Thoracic aorta (tissue), 2 donors: Measurements from ENCODE around the gene GRM8. TPM values are rescaled to one million over a fixed set of nuclear protein-coding genes. Genes with fewer than 3 reads are reported as not detected.
"Not testable (repeated sequence)": the region's sequence is repeated elsewhere in the genome, so short reads cannot be mapped to it uniquely, and the experiment has no call there.

Experiments
- ATAC-seq: fragments of 150-250 bp; one replicate; pipeline ENCODE4 v1.8.0; 2017; ENCODE audit warnings: low read depth; ENCODE audit not compliant: insufficient number of reproducible peaks, low FRiP score
- DNase-seq: peaks from one replicate; pipeline ENCODE4 v3.0.0-alpha.2; 2020; ENCODE audit warnings: low spot score
- H3K27ac ChIP-seq, 2 donors: fragments of 200-600 bp; sonication (generic); 1 replicate in 1 of 2; 2 replicates in 1 of 2; pipeline ENCODE4 v1.5.1; 2016; ENCODE audit warnings: mild to moderate bottlenecking in 2 of 2, moderate library complexity in 2 of 2
- H3K27me3 ChIP-seq: fragments of 200-600 bp; sonication (generic); replicated peaks from 2 replicates; pipeline ENCODE4 v1.6.0; 2016; ENCODE audit warnings: mild to moderate bottlenecking; ENCODE audit not compliant: insufficient read depth
- H3K36me3 ChIP-seq: fragments of 200-600 bp; sonication (generic); one replicate; pipeline ENCODE4 v1.5.1; 2016
- H3K4me1 ChIP-seq, 2 donors: fragments of 200-600 bp; sonication (generic); 1 replicate in 1 of 2; 2 replicates in 1 of 2; pipeline versions ENCODE4 v1.5.1 to v1.6.0; 2016; ENCODE audit warnings: low read depth in 2 of 2, mild to moderate bottlenecking in 1 of 2; ENCODE audit not compliant: control insufficient read depth in 1 of 2
- H3K4me3 ChIP-seq: fragments of 200-600 bp; sonication (generic); 2 replicates; pipeline ENCODE4 v1.5.1; 2016; ENCODE audit warnings: mild to moderate bottlenecking
- H3K9me3 ChIP-seq: fragments of 200-600 bp; sonication (generic); 2 replicates; pipeline ENCODE4 v1.5.1; 2016
- total RNA-seq, 2 donors: library from RNA; depleted of rRNA; stranded (reverse); fragments of >200 nt; gene quantifications; one replicate each; pipeline versions ENCODE4 v1.1.0 to v1.2.3, GENCODE V29; 2016
- TF ChIP-seq, protein P1 (sequence below): fragments of 200-600 bp; sonication (generic); IDR thresholded peaks from one replicate; pipeline ENCODE4 v1.5.1; 2019; ENCODE audit warnings: antibody characterized with exemption

GRM8 gene
- total RNA-seq, 2 donors from 2014 or later, result not detected

DNA sequence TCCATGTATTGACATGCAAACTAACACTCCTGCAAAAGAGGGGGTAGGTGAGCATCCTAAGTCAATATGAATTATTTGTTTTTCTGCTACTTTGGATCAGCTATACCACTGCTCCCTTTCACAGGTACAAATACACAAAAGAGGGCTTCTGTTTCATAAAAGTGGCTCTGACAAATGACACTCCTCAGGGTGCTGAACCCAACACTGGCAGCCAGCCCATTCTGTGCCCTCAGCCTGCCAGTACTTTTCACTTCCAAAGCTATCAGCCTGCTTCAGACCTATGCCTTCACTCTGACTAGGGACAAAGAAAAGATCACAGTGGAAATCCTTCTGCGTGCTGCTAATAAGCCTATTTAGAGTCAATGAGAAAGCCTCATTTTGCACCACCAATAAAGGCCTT is 364.8 kb downstream of the GRM8 start:
- H3K4me3 ChIP-seq, H3K4me1 ChIP-seq, H3K27ac ChIP-seq, DNase-seq, ATAC-seq, H3K36me3 ChIP-seq, H3K9me3 ChIP-seq, H3K27me3 ChIP-seq: not testable (repeated sequence)

DNA sequence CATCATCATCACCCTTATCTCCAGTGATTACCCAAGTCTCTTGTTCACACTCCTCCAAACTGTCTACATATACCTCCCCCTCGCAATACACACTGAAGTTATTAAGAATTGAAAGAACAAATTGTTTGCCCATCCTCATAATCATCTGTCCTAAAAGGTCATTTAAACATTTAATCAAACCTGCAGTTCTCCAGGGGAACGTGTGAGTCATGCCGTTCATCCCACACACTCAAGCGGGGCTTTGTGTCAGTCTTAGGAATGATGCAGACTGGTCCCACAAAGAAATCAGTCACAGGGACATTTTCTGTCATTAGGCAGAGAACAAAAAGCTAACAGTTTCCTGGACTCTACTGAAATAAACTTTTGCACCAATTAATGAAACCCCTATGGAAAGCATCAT is 365.2 kb downstream of the GRM8 start:
- not testable (repeated sequence) for H3K4me1 ChIP-seq, H3K27ac ChIP-seq, H3K27me3 ChIP-seq, H3K36me3 ChIP-seq, ATAC-seq, H3K9me3 ChIP-seq, H3K4me3 ChIP-seq, DNase-seq

DNA sequence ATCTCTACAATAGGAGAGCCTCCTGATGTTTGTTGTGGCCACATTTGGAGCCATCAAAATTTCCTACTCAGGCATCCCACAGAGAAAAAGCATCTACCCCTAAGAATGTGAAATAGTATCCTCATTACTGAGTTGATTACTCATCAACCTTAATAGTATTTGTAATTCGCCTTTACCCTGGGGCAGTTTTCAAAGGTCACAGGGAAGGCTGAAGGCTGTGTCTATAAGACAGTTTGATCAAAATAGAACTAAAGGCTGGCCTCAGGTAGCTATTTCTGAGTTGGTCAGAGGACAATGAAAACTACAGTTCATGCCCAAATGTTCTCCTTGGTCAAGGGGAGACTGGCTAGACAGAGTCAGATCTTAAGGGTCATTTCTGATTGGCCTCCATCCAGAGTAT is 370.0 kb downstream of the GRM8 start:
- ATAC-seq, H3K27me3 ChIP-seq, DNase-seq, H3K36me3 ChIP-seq, H3K4me3 ChIP-seq, H3K9me3 ChIP-seq, H3K4me1 ChIP-seq, H3K27ac ChIP-seq: not testable (repeated sequence)

DNA sequence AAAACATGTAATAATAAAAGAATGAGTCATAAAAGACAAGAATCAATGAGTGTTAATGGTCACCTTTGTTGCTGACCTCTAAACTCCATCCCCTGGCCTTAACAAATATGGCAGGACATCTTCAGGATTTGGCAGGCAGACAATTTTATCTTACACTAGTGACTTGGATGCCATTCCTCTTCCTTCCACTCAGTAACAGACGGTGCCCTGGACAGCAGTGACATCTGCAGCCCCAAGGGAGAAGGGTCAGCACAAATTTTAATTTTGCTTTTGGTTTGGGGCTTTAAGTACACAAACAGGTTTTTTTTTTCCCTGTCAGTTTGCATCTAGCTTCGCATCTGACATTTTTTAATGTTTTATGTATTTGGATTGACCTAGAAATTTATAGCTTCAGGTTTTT is 370.8 kb downstream of the GRM8 start:
- ATAC-seq, DNase-seq, H3K9me3 ChIP-seq, H3K27ac ChIP-seq, H3K27me3 ChIP-seq, H3K4me3 ChIP-seq, H3K36me3 ChIP-seq, H3K4me1 ChIP-seq: not testable (repeated sequence)

DNA sequence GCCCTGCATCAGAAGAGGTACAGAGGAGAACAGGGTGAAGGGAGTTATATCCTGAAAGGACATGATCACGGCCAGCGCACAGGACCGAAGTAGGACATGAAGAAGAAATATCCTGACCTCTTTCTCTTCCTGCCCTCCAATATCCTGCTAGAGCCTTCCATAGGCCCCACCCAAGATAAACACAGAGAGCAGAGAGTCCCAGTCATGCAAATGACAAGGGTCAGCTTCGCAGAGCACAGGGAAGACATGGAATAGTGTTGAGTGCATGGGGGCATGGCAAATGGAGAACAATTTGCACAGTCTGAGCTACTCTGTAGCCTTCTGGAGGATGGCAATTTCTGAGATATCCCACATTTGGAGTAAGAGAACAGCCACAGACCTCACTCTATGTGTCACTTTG is 371.4 kb downstream of the GRM8 start:
- H3K36me3 ChIP-seq, result no peaks in the 10 kb centered on the region
- DNase-seq (no peak), ATAC-seq (no peak)
- H3K27me3 ChIP-seq, result no peaks in the 10 kb centered on the region
- TF ChIP-seq, protein P1, sequence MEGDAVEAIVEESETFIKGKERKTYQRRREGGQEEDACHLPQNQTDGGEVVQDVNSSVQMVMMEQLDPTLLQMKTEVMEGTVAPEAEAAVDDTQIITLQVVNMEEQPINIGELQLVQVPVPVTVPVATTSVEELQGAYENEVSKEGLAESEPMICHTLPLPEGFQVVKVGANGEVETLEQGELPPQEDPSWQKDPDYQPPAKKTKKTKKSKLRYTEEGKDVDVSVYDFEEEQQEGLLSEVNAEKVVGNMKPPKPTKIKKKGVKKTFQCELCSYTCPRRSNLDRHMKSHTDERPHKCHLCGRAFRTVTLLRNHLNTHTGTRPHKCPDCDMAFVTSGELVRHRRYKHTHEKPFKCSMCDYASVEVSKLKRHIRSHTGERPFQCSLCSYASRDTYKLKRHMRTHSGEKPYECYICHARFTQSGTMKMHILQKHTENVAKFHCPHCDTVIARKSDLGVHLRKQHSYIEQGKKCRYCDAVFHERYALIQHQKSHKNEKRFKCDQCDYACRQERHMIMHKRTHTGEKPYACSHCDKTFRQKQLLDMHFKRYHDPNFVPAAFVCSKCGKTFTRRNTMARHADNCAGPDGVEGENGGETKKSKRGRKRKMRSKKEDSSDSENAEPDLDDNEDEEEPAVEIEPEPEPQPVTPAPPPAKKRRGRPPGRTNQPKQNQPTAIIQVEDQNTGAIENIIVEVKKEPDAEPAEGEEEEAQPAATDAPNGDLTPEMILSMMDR, result no peak
- H3K27ac ChIP-seq, result no peak overlapping the region
- H3K4me1 ChIP-seq, result no peaks in the 10 kb centered on the region
- no peak overlapping the region for H3K4me3 ChIP-seq
- H3K9me3 ChIP-seq, result no peaks in the 10 kb centered on the region

DNA sequence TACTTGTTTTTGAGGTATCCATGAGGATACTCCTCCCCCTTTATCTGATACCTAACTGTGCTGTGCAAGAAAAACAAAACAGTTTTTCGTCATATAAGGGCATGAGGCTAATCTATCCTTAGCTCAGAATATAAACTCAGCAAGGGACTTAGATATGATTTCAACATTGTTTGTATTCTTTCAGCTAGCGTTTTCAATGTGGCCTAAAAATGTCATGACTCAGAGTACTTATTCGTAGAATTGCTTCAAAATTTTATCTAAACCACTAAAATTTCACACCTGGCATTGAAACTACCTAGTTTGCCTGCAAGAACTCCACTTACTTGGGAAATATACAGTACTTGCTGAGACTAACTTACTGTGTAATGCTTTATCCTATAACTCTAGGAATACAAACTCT is 376.2 kb downstream of the GRM8 start:
- not testable (repeated sequence) for H3K27ac ChIP-seq

DNA sequence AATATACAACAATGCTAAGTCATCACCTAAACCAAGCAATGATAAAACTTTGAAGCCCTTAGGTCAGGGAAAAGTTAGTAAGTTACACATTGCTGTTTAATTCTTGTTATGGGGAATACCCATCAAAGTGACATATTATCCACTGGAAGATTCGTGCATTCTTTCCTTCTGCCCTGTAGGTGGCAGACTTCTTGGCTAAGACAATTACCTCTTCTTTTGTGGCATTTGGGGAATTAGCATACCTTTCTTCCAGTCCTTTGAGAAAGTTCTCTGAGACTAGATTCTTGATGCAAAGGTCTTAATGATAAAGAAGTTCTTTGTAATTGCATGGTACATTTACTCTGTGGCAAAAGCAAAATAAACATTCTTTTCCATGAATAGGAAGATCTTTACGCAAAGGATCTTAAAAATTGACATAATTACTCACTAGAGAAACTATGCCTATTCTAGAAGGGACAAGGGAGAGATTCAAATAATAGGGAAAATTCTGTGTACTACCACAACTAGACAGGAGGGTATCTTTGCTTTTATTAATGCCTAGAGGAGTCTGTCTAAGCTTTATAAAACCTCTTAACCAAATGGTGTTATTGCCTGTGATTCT is 395.9 kb downstream of the GRM8 start:
- H3K27me3 ChIP-seq, result no peaks in the 10 kb centered on the region
- TF ChIP-seq, protein P1, result no peak
- DNase-seq (no peak), ATAC-seq (no peak)
- H3K4me3 ChIP-seq, result no peak overlapping the region
- H3K4me1 ChIP-seq, result no peaks in the 10 kb centered on the region
- H3K36me3 ChIP-seq, result no peaks in the 10 kb centered on the region
- no peaks in the 10 kb centered on the region for H3K9me3 ChIP-seq
- H3K27ac ChIP-seq, result no peak overlapping the region

More for the DNA sequence above, 376.2 kb downstream of the GRM8 start:
- H3K4me1 ChIP-seq, DNase-seq, H3K36me3 ChIP-seq, H3K27me3 ChIP-seq, H3K9me3 ChIP-seq, H3K4me3 ChIP-seq, ATAC-seq: not testable (repeated sequence)

DNA sequence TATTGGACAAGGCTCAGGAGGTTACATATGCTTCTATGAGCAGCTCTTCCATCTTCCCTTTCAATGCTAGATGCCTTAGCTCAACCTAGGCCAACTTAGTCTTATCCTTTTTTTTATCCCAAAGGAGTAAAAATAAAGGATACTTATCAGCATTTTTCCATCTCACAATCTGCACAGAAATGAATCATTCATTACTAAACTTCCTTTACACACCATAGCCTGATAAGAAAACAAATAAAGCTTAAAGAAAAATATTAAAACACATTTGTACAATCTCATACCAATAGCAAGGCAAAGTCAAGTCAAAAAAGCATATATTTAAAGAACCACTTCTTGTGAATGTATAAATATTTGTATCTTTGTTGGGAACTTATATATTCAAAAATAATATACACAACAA is 407.4 kb downstream of the GRM8 start:
- Histone ChIP-seq H3K36me3 (no peaks in the 10 kb centered on the region), H3K9me3 (no peaks in the 10 kb centered on the region), H3K4me3 (no peak overlapping the region), H3K27me3 (no peaks in the 10 kb centered on the region), H3K27ac (no peak overlapping the region), H3K4me1 (no peaks in the 10 kb centered on the region)
- TF ChIP-seq, protein P1, result no peak
- DNase-seq (no peak), ATAC-seq (no peak)
